ENCODE data around the gene MACC1.
"Not testable (repeated sequence)": the region's sequence is repeated elsewhere in the genome, so short reads cannot be mapped to it uniquely, and the experiment has no call there.

MACC1 gene

DNA sequence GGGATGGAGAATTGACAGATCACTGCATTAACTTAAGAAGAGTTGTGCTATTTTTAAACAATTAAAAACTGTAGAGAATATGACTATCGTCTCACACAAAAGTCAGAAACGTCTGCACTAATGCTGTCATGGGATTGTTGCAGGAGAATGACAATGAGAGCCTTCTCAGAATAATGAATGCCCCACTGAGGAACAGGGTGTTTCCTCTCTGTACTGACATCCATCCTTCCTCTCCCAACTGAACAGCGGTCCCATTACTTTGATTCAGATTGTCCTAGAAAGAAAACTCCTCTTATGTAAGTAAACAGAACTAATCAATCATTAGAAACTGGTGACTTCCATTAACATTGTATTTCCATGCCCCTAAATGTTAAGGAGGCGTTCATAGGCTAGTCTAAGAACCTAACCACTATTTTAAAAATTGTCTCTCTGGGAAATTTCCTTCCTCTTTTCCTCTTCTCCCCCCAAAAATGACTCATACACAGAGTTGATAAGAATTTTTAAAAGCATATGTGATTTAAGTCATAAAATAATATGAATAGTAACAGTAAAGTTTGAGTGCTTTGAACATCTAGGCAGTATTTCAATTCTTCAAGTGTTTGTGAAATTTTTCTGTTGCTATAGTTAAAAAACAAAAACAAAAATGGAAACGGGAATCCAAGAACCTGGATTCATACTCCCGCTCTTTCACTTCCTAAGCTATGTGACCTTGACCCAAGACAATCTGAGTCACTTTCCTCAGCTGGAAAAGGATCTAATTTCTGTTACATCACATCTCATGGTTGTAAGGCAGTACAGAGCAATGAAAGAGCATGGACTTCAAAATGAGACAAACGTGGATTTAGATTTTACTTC is 12.7 kb upstream of the MACC1 start:
- DNase-seq = no peak

DNA sequence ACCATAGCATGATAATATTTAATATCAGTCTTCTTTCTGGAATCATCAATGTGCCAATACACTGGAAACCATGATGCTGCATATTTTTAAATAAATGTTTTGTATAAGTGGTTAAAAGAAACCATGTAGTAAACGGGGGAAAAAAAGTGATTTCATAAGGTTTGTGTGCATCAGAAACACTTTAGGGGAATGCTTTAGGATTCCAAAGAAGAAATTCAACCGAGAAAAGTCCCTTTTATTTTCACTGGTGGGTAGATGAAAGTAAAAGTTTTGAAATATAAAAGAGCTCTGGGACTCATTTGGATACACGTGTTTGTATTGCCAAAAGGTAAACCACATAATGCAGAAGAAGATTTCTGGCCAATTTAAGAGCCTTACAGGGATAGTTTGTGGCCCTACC is 11.9 kb upstream of the MACC1 start:
- DNase-seq = no peak

DNA sequence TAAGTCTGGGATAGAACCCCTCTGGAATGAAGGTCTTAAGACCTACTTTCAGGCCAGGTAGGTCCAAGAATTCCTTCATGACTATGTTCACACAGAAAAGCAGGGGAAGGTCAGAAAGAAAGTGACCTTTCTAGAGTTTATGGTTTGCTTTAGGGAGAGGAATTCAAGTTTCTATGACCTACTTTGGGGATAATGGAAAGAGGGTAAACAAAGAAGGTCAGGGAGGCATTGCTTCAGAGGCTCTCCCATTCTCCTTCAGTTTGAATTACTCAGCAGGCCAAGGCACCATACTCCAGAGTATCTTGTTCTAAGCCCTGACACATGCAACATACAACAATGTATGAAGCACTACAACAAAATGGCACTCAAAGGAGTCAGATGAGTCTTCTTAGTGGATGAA is 11.5 kb upstream of the MACC1 start:
- no peak for DNase-seq

DNA sequence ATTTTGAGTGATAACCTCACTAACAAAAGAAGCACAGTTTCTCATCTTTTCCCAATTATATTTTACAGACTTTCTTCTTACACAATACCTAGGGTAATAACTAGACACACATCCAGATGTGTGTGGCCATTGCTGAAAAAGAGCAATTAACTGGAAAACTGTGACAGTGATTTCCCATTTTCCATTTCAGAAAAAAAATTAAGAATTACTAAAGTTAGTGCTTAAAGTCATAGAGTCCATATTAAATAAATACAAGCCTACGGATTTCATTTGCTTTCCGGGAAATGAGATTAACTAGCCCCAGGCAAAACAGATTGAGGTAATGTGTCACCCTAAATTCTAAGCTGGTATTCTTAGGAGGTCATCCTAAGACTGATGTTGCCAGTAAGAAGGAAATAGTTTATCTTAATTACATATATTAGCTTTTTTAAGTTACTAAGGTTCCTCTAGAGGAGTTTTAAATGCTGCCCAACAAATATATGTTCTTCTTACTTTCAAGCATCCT is 10.2 kb upstream of the MACC1 start:
- DNase-seq = no peak

DNA sequence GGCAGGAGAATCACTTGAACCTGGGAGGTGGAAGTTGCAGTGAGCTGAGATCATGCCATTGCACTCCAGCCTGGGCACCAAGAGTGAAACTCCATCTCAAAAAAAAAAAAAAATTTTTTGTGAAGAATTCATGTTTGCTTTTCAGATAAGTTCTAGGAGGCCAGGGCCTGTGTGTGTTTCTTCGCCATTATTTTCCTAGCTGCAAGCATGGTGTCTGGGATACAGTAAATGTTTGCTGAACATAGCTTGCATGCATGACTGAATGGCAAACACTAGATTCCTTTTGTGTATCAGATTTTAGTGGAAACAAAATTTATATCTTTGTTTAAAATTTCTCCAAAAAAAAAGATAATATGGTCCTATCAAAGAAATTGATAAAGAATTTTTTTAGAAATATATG is 9.7 kb upstream of the MACC1 start:
- DNase-seq = no peak

DNA sequence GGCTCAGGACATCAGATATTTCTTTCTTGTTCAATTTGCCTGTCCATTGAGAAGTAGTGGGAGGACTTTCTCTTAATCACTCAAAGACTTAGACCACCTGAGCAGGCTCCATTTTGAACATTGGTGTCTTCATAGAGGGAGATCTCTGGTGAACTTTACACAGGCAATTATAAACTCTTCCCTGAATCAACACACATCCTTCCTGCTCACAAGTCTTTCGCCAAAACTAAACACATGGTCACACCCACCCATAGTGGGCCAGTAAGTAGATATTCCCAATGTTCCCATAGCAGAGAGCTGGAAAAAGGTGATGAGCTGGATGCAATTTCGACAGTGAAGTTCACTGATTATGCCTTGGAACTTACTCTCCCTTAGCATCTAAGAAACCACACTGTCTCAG is 8.2 kb upstream of the MACC1 start:
- DNase-seq = no peak

DNA sequence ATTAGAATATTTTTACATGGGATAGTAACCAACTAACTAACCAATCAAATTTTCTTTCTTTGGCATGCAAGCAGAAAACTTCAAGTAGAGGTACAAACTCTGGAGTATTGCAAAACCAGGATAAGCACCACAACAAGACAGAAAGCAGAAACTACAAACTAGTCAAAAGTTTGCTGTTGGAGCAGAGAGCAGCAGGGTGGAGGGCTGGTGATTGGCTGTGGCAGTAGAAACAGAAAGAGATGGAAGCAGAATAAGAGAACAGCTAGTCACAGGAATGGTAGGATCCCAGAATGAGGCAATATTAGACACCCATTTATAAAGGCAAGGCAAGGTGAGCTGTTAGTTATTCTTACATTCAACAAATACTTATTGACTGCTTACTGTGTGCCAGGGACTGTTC is 6.8 kb upstream of the MACC1 start:
- no peak for DNase-seq

DNA sequence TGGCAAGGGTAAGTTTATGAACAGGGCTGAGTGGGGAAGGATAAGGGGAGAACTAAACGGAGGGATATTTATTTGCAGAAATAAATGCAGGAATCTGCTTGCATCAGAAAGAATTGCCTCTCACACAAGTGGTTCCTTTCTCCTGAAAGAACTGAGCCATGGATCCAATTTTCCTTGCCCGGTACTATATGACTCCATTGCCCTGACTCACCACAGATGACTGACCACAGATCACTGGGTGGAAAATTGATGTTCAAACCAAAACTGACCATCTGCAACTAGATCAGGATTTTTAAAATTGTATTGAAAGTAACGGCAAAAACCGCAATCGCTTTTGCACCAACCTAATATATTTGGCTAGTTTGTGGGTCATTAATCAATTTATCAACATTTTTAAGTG is 6.2 kb upstream of the MACC1 start:
- DNase-seq = no peak

DNA sequence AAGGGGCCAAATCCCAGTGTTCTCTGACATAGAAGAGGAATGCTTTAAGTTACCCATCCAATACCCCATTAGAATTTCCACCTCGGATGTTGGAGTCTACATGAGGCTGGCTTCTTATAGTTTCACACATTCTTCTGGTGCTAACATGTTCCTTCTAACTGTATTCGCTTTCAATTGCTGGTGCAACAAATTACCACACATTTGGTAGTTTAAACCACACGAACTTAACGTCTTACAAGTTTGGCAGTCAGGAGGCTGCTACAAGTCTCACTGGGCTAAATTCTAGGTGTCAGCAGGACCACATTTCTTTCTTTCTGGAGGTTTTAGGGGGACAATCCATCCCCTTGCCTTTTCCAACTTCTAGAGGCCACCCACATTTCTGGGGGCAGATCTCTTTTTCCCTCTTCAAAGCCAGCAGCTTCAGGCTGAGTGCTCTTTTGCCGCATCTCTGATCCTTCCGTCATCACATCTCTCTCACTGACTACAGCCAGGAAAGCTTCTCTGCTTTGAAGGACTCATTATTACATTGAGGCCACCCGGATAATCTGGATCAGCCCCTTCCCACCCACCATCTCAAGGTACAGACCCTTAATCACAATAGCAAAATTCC is 5.1 kb upstream of the MACC1 start:
- no peak for DNase-seq

DNA sequence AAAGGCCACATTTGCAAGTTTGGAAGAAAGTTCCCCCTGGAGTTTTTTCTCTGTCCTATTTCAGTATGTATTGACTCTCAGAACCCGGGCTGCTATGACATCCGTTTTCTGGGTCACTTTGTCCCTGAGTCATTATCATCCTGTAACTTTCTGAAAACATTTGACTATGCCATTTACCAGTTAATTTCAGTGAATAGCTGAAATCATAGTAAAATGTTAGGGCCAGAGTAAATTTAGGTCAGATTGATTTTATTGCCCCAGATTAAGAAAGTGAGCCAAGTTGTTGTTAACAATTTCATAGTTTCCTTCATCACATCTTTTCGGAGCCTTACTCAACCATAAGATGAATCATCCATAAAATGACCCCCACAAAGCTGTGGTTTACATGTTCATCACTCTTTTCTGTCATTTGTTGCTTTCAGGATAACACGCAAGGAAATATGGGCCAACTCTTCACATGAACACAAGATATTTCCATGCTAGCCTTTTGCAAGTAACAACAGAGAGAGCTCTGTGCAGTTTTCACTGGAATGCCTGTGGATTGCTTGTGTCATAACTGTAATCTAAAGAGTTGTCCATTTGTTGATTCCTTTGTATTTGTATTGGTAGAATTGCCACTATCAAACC is 3.9 kb upstream of the MACC1 start:
- DNase-seq = no peak

DNA sequence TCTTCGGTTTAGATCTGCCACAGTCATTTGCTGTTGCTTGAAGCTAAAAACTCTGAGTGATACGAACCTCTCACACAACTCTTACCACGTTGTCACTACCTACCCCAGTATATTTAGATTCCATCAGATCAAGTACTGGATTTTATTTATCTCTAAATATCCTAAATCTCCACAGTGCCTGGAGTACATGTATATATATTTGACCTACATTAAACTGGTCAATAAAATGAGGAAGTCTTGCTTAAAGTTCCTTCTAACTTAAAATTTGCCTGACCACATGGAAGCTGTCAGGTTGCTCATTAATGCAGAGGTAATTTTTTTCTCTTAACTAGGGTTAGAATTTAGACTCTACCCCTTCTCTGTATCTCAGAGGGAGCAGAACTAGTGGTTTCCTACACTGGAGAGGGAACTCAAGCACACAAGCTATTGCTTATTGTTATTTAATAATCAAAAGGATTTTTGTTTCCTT is 3.1 kb upstream of the MACC1 start:
- no peak for DNase-seq

DNA sequence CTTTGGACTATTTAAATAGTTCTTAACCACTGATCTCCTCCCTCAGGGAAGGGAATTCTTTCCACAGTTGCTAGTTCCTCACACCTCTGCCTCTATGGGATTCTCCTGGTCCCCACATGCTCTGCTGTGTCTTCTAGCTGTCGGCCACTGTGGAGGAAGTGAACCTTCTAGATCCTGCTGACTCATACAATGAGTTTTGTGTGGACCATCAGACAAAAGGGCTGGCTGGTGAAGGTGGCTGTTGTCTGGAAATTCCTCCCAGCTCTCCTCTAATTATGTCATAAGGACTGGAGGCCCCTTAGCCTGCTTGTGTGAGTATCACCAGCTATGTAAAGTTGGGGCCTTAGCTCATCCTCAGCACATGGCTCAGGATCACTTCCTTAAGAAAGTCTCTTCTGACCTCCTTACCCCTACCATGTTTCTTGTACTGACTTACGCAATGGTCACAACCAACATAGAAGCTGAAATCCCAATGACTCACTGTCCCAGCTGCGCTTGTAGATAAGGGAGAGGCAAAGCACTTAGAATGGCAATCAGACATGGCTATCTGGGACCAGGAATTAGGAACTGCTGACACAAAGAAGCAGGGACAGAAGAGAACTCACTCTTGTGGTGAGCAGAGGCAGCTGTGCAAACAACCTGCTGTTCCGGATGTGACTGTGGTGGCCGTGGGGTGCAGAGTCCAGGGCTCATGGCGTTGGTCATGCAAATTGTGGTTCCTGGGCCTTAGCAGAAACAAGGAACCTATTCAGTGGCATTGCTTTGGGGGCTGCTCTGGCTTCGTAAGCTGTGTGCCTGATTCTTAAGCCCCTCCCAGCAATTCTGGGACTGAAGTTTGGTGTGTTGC is 2.5 kb upstream of the MACC1 start:
- DNase-seq = no peak

DNA sequence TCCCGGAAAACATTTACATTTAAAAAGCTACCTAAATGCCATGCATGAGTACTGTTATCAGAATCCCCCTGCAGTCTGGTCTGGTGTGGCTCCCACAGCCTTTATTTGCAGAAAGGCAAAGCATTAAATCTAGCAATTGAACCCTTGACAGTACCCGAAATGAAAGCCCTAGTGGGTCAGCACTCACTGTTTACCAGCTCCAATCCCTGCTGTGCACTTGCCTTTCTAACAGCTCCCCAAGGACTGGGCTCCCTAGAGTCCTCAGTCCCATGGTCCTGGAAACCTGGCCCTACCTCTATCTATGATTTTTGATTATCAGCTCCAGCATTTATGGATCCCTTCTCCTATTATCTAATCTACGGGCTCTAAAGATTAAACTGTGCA is 1.9 kb upstream of the MACC1 start:
- no peak for DNase-seq

DNA sequence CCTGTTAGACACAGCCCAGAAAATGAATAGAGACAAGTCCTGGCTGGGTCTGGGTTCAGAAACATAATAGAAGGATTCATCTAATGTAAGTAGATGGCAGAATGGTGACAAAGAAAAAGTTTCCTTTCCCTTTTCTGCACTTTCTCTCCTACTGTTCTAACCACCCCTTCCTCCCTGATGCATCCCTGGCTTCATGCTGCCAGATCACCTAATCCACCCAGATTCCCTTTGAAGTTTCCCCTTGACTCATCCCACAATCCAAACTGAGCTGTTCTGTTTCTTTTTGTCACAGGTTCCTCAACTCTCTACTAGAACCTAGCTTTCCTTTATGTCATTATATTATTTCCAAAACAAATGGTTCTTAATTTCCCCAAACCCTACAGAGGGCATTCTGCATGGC is 1.1 kb upstream of the MACC1 start:
- no peak for DNase-seq

DNA sequence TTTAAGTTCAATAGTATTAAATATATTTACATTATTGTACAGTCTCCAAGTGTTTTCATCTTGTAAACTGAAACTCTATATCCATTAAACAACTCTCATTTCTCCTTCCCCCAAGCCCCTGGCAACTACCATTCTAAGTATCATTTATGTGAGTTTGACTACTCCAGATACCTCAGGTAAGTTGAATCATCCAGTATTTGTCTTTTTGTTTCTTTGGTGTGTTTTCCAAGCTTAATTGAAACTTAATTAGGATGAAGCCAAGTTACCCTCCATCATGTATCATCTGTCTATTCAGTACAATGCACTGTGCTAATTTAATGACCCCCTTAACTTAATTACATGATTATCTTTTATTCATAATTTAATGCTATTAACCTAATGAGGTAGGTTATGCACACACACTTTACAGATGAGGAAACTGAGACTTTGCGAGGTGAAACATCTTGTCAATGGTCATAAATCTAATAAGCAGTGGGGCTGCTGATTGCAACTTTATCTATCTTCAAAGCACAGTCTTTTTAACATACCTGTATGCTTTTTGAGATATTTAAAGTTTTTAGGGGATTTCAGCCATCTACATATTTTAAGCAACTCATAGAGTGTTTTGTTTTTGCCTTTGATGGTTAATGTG is 663 bp downstream of the MACC1 start:
- DNase-seq = no peak

DNA sequence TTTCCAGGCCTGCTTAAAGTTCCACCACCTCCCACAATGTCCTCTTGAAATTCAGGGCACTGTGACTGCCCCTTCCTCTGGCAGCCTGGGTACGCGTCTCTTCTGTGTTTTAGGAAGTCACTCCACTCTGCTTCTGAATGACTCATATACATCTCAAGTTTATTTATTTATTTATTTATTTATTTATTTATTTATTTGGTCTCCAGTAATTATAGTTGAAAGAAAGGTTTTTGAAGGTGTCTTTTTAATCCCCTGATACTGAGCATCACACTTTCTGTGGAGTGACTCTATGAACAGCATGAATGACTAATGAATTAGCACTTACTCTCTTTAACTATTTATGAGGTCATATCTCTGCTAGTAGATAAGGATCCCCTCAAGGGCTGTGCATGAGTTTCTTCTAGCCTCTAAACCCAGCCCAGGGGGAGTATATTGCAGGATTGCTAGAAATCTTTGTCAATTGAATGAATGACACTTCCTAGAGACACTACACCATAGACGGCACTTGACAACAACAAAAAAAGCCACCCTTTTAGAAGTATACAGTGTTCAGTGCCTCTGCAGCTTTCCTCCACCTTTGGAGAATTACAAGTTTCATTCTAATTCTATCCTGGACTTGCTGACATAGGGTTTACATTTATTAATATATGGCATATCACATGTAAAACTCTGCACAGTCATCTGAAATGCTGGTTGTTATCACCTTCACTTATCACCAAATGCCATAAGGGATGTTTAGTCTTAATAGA is 2.1 kb downstream of the MACC1 start:
- no peak for DNase-seq

DNA sequence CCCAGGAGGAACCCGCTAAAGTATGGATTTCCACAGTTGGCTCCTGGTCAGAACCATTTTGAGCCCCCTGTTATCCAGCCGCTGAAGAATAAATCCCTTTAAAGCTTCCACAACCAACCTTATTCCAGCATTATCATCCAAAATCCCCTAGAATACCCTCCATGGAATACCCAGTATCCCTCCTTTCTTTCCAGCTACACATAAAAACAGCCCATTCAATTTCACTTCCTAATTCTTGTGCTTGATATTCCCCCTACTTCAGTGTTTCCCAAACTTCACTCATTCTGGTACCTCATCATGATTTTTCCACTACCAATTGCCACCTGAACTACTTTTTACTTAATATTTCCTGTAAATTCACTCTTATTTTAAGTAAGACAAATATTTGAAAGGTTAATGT is 3.1 kb downstream of the MACC1 start:
- no peak for DNase-seq

DNA sequence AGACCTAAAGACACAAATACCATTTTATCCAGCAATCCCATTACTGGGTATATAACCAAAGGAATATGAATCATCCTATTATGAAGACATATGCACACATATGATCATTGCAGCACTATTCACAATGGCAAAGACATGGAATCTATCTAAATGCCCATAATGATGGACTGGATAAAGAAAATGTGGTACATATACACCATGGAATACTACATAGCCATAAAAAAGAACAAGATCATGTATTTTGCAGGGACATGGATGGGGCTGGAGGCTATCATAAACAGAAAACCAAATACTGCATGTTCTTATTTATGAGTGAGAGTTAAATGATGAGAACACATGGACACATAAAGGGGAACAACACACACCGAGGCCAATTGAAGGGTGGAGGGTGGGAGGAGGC is 3.8 kb downstream of the MACC1 start:
- no peak for DNase-seq

DNA sequence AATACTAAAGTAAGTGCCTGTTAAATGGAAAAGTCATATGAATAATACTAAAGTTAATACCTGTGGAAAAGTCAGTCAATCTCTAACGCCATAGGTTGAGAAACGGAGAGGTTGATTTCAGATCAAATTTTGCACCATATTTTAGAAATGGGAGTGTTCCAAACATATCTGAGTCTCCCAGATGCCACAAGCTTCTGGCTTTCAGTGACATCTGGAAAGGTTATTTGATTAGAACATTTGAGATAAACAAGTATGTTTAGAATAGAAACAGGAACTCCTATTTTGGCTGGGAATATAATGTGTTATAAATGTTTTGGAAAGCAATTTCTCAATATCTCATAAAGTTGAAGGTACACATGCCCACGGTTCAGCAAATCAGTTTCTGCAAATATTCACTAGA is 5.8 kb downstream of the MACC1 start:
- no peak for DNase-seq

DNA sequence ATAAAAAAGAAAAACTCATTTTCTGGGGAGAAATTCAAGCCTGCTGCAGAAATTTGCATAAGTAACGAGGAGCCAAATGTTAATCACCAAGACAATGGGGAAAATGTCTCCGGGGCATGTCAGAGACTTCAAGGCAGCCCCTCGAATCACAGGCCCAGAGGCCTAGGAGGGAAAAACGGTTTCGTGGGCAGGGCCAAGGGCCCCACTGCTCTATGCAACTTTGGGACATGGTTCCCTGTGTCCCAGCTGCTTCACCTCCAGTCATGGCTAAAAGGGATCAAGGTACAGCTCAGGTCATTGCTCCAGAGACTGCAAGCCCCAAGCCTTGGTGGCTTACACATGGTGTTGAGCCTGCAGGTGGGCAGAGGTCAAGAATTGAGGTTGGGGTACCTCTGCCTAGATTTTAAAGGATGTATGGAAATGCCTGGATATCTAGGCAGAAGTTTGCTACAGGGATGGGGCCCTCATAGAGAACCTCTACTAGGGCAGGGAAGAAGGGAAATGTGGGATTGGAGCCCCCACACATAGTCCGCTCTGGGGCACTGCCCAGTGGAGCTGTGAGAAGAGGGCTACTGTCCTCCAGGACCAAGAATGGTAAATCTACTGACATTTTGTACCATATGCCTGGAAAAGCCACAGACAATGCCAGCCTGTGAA is 8.4 kb downstream of the MACC1 start:
- no peak for DNase-seq

DNA sequence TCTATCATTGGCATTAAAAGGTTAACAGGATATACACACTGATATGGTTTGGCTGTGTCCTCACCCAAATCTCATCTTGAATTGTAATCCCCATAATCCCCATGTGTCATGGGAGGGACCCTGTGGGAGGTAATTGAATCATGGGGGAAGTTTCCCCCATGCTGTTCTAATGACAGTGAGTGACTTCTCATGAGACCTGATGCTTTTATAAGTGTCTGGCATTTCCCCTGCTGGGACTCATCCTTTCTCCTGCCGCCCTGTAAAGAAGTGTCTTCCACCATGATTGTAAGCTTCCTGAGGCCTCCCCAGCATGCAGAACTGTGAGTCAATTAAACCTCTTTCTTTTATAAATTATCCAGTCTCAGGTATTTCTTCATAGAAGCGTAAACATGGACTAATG is 9.4 kb downstream of the MACC1 start:
- DNase-seq = not testable (repeated sequence)
